HG02678 (cell line): Measurements from ENCODE around the gene SOWAHA.
A peak's percentile ranks its signal among the peaks of the same experiment; 100 is the strongest.
"Not testable (repeated sequence)": the region's sequence is repeated elsewhere in the genome, so short reads cannot be mapped to it uniquely, and the experiment has no call there.

Experiments used
- ATAC-seq: cut with Tn5 transposase; IDR thresholded peaks from one replicate; pipeline ENCODE4 v1.9.1; 2021; ENCODE audit warnings: mild to moderate bottlenecking, moderate library complexity; ENCODE audit not compliant: unreplicated experiment

SOWAHA gene

GRCh38 chr5:132806804-132807162 is 6.3 kb upstream of the SOWAHA start:
- not testable (repeated sequence) for ATAC-seq

DNA sequence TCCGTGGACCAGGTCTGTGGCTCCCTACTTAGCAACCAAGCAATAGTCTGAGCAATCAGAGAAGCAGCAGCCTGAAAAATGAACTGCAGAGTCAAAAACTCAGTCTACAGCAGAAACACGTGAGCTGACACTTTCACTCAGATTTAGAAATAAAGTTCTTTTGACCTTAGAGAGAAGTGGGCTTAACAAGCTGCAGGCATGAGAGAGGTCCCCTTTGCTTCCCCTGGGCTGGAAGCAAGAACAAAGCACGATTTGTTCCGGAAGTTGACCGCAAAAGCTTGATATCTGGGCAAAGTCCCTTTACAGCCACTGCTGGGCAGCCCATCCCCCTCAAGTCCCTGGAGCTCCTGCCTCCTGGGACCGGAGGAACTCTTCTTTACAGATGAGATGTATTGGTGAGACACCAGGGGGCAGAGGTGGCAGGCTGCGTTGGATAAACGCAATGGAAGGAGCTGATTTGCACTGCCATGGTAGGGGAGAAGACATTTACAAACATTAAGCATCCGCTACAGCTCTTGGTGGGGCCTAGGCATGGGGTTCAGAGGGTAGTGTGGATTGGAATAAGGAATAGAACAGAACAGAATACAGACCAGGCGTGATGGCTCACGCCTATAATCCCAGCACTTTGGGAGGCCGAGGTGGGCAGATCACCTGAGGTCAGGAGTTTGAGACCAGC is 5.8 kb upstream of the SOWAHA start:
- ATAC-seq = no peak

DNA sequence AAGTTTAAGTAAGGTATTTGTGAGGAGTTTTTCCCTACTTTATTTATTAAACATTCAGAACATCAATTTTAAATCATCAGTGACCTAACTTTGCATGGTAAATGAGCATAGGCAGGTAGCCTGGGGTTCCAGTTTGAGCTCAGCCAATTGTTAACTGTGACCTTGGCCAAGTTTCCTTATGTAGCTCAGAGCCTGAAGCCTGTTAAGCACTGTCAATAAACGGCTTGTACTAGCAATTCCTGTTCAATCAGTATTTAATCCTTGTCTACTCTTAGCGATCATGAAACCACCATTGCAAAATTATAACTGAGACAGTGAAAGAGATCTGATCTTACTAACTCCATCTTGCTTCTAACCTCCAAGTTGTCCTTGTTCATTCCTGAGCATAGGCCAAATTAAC is 4.7 kb upstream of the SOWAHA start:
- ATAC-seq = no peak

DNA sequence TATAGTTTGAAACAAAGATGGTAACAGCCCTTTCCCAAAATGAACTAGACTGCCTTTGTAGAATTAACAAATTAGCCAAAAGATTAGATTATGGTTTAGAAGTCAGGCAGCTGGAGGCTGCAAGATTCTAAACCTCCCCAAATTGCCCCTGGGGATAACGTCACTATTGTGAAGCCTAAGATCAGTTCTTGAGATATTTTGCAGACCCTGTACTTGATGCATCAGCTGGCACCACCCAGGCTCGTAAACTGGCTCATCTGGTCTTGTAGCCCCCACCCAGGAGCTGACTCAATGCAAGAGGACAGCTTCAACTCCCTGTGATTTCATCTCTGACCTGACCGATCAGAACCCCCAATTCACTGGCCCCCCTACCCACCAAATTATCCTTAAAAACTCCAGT is 4.2 kb upstream of the SOWAHA start:
- ATAC-seq = no peak

GRCh38 chr5:132810605-132811004 is 2.5 kb upstream of the SOWAHA start:
- no peak for ATAC-seq

DNA sequence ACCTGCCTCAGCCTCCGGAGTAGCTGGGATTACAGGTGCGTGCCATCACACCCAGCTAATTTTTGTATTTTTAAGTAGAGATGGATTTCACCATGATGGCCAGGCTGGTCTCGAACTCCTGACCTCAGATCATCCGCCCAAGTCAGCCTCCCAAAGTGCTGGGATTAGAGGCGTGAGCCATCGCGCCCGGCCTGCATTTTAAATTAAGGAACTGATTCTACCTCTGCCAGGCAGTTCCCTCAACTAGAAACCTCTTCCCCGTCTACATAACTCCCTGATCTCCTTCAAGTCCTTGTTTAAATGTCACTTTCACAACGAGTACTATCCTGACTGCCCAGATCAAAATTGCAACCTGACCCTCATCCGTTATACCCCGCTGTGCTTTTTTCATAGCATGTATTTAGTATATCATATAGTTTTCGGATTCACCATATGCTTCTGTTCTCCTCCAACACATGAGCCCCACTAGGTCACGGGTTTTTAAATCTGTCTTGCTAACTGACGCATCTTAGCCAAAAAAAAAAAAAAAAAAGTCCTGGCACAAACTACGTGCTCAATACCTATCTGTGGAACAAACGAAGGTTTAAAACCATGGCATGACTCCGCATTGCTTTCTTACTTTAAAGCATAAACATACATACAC is 858 bp upstream of the SOWAHA start:
- no peak for ATAC-seq

DNA sequence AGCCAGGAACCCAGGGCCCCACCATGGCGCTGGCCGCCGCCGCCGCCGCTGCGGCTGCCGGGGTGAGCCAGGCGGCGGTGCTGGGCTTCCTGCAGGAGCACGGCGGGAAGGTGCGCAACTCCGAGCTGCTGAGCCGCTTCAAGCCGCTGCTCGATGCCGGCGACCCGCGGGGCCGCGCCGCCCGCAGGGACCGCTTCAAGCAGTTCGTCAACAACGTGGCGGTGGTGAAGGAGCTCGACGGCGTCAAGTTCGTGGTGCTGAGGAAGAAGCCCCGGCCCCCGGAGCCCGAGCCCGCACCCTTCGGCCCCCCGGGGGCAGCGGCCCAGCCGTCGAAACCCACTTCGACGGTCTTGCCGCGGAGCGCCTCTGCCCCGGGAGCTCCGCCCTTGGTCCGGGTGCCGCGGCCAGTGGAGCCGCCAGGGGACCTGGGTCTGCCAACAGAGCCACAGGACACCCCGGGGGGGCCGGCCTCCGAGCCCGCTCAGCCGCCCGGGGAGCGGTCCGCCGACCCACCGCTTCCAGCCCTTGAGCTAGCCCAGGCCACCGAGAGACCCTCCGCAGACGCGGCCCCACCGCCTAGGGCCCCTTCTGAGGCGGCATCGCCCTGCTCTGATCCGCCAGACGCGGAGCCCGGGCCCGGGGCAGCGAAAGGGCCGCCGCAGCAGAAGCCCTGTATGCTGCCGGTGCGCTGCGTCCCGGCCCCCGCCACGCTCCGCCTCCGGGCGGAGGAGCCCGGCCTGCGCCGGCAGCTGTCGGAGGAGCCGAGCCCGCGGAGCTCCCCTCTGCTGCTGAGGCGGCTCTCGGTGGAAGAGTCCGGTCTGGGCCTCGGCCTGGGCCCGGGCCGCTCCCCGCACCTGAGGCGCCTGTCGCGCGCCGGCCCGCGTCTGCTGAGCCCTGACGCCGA is 749 bp downstream of the SOWAHA start:
- peak; percentile 33 for ATAC-seq

DNA sequence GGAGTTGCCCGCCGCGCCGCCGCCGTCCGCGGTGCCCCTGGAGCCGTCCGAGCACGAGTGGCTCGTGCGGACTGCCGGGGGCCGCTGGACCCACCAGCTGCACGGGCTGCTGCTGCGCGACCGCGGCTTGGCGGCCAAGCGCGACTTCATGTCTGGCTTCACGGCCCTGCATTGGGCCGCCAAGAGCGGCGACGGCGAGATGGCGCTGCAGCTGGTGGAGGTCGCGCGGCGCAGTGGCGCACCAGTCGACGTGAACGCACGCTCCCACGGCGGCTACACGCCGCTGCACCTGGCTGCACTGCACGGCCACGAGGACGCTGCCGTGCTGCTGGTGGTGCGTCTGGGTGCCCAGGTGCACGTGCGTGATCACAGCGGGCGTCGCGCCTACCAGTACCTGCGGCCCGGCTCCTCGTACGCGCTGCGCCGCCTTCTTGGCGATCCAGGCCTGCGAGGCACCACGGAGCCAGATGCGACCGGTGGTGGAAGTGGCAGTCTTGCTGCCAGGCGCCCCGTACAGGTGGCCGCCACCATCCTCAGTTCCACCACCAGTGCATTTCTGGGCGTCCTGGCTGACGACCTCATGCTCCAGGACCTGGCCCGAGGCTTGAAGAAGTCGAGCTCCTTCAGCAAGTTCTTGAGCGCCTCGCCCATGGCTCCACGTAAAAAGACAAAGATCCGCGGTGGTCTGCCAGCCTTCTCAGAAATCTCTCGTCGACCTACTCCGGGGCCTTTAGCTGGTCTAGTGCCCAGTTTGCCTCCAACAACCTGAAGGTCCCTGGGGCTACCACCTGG is 1.6 kb downstream of the SOWAHA start:
- ATAC-seq = no peak

DNA sequence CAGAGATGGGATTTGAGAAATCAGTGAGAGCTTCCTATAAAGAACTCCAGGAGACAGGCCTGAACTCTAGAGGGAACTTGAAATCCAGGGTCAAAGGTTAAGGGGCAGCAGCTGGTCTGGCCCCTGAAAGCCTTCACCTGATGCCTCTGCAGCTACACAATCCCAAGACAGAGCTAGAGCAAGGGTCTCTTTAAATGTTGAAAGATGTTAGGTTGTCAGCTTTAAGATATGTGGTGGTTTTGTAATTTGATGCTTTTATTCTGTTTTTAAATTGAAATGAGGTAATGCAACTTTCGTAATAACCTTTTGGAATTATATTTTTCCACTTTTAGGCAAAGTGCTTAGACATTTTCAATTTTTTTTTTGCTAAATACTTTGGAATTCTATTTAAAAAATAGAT is 2.4 kb downstream of the SOWAHA start:
- ATAC-seq = no peak

DNA sequence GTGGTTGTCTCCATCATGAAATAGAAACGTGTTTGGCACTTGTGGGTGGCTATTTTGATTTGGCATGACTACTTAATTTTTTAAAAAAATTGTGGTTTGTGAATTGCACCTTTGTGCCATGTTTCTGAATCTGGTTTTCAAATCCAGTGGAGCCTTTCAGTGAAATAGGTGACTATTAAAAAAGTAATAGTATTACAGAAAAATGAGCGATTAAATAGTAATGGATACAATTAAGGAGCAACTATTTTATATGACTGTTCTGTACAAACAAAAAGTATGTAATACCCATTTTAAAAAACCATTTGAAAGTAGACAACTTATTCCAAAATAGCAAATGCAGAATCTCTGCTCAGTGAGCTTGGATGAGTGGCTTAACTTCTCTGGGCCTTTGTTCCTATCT is 3.0 kb downstream of the SOWAHA start:
- no peak for ATAC-seq

DNA sequence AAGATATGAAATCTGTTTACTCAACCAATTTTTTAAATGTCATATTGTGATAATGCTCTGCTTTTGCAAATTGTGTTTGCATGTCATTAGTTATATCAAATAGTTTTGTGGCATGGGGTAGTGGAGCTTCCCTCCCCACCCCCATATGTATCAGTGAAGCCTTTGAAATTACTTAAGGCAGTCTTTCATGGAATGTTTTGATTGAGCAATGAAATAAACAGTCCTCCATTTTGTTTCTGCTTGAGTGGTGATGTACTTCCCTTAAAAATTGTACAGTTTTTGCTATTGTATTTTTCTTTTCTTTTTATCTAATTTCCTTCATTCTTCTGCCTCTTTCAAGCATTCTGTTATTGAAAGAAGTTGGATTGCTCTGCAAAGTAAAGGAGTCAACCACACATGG is 3.5 kb downstream of the SOWAHA start:
- ATAC-seq = no peak

GRCh38 chr5:132817011-132817410 is 3.9 kb downstream of the SOWAHA start:
- no peak for ATAC-seq

DNA sequence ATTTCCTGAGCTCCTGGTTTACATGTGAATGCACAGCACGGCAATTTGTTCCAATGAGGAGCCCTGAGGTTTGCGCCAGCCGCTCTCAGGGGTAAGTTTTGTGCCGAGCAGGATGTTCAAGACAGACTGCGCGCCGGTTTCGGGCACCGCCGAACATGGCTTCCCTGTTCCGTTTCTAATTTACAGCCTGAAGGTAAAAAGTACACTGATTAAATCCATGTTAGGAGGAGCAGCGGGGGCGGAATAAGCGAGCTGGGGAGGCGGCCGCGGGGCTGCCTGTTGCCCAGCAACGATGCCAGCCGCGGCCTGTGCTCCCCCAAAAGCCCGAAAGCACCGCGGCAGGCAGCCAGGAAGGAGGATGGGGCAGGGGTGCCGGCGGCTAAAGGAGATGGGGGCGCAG is 6.4 kb downstream of the SOWAHA start:
- ATAC-seq = no peak

DNA sequence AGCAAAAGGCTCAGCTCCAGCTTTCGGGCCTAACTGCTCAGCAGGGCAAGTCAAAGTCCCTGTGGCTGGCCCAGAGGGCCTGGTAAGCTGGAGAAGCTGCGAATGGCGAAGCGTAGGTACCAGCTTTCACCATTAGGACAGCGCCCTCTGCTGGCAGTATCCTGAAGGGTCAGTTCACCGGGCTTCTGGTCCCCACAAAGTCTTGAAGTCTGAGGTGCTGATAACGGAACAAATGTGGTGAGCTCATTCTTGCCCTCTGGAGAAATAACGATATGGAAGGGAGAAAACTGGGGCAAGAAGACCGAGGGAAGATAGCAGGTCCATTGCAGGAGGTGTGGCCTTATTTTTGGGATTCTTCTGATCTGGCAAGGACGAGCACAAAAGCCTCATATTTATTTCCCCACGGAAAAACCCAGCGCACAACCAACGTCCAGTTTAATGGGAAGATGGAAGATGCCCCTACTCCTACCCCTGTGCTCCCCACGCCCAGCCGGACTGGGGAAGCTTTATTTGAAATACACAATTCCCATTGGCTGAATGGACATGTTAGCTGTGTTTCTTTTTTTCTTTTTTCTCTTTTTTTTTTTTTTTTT is 7.2 kb downstream of the SOWAHA start:
- peak; percentile 78 for ATAC-seq

DNA sequence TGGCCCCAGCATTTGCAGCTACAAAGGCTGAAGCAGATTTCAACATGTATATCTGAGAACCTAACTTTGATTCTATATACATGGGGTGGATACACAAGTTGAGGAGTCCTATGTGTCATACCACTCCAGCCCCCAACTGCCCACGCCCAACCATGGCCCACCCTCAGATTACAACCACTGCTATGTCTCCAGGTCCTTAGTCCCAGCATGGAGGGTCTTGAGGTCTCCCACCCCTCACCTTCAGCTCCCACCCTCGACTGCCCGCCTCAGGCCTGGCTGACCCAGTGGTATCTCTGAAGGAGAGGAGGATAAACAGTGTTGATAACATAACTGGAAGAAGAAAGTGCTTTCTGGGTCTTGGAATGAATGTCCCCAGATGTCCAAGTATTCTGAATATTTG is 8.2 kb downstream of the SOWAHA start:
- ATAC-seq = no peak

- ATAC-seq = no peak
Measured at GRCh38 chr5:132821791-132822190, 8.7 kb downstream of the SOWAHA start.

DNA sequence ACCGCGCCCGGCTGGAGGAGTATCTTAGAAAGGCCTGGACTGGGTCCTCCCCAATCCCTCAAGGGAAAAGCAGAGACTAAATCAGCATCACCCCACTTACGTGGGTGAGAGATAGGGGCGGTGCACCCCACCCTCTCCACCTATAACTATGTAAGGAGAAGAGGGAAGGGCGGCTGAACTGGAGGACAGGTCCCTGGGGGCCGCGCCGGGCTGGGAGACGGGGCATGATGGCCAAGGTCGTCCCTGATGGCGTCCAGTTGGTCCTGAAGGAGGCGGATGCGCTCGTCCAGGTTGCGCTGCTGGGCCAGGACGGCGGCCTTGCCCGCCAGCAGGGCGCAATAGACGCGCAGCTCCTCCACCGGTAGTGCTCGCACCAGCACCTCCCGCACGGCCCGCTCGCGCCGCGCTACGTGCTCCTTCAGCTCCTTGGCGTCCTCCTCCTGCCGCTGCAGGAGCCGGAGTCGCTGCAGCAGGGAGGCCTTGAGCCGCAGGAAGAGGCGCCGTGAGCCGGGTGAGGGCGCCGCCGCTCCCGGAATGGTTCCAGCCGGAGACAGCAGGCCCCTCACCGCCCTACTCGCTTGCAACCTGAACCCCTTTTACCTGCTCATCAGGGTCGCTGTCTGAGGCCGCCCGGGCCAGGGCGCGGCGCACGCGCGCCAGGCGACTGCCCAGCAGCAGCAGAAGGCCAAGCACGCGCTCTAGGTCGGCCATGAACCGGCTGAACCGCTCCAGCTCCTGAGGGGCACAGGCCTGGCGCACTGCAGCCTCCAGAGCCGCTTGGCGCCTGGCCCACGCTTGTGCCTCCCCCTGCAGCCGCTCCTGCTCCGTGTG is 9.8 kb downstream of the SOWAHA start:
- no peak for ATAC-seq

DNA sequence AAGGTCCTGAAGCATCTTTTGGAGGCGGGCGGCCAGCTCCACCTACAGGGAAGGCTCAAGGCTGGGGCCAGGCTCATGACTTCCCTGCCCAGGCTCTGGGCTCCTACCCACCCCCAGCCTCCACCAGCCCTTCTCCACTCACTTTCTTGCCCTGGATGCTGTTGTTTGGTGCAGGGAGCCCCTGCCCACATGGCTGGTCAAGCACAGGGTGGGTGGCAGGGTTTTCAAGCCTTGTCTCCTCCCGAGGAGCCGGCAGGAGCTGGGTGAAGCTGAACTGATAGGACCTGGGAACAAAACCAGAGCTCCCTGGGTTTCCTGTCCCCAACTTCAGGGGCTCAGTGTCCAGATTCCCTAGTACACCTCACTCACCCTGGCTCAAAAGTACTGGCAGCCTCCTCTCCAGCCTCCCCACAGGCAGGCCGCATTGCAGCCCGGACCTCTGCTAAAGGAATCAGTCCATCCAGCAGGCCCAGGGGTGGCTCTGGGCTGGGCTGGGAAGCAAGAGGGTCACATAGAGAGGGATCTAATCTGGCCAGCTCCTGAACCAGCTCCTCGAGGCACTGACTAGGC is 10.5 kb downstream of the SOWAHA start:
- ATAC-seq = no peak

- no peak for ATAC-seq
Measured at GRCh38 chr5:132824426-132824825, 11.3 kb downstream of the SOWAHA start.
